ENCODE data around the gene CCDC188. TPM values are rescaled to one million over a fixed set of nuclear protein-coding genes. Genes with fewer than 3 reads are reported as not detected.

Gene CCDC188
- total RNA-seq, 1 experiment from 2014 or later: not detected

DNA sequence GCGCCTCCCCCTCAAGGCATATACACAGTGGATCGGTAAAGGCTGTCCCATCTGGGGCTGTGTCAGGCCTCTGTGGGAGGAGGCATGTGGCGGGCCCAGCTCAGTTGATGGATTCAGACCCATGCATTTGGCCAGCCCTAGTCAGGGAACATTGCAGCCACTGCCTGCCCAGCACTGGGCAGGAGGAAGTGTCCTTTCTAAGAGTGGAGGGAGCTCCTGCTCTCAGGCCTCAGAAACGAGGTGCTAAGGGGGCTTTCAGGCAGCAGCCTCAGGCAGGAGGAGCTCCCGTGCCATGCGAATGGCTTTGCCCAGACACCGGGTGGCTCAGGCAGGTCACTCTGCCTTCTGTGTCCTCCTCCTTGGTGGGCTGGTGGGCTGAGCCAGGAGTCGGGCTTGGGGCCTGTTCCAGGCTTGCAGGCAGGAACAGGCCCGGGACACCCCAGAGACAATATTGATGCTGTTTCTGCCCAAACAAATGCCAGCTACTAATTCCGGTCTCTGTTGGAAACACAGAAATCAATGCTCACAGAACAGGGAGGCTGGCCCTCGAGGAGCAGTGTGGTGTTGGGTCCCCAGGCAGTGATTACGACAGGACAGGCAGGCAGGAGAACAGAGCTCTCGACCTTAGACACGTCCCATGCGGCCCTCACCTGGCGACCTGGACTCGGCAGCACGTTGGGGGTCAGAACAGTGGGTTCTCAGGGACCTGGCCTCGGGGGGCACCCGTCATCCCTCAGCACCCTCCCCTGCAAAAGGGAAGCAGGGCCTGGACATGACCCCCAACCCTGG lies 42.3 kb upstream of the CCDC188 start:
- Mint-ChIP-seq H3K36me3 (ENCODE audit: insufficient read depth, unreplicated experiment) (no peaks in the 10 kb centered on the region), H3K9me3 (ENCODE audit: low read depth, unreplicated experiment) (no peaks in the 10 kb centered on the region), H3K4me1 (ENCODE audit: low read depth, unreplicated experiment) (no peaks in the 10 kb centered on the region), H3K27ac (ENCODE audit: unreplicated experiment) (no peak overlapping the region), H3K4me3 (ENCODE audit: low read depth, unreplicated experiment) (no peak overlapping the region), H3K27me3 (ENCODE audit: unreplicated experiment) (peaks cover 24% of the 10 kb centered on the region)
- BruUV-seq (replicated peaks): no TSS peak
- TF ChIP-seq, protein P1, sequence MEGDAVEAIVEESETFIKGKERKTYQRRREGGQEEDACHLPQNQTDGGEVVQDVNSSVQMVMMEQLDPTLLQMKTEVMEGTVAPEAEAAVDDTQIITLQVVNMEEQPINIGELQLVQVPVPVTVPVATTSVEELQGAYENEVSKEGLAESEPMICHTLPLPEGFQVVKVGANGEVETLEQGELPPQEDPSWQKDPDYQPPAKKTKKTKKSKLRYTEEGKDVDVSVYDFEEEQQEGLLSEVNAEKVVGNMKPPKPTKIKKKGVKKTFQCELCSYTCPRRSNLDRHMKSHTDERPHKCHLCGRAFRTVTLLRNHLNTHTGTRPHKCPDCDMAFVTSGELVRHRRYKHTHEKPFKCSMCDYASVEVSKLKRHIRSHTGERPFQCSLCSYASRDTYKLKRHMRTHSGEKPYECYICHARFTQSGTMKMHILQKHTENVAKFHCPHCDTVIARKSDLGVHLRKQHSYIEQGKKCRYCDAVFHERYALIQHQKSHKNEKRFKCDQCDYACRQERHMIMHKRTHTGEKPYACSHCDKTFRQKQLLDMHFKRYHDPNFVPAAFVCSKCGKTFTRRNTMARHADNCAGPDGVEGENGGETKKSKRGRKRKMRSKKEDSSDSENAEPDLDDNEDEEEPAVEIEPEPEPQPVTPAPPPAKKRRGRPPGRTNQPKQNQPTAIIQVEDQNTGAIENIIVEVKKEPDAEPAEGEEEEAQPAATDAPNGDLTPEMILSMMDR (IDR thresholded peaks at IDR 0.05; ENCODE audit: unreplicated experiment): no peak
- CTCF ChIA-PET: interaction anchor here (0.6 kb wide), 1 partner anchor 8 kb away, joined by 3 read pairs; no protein-coding TSS in a partner anchor
- DNase-seq: no peak
- intact Hi-C loops (cut with micrococcal nuclease; ENCODE audit: unreplicated experiment): no loop called here

DNA sequence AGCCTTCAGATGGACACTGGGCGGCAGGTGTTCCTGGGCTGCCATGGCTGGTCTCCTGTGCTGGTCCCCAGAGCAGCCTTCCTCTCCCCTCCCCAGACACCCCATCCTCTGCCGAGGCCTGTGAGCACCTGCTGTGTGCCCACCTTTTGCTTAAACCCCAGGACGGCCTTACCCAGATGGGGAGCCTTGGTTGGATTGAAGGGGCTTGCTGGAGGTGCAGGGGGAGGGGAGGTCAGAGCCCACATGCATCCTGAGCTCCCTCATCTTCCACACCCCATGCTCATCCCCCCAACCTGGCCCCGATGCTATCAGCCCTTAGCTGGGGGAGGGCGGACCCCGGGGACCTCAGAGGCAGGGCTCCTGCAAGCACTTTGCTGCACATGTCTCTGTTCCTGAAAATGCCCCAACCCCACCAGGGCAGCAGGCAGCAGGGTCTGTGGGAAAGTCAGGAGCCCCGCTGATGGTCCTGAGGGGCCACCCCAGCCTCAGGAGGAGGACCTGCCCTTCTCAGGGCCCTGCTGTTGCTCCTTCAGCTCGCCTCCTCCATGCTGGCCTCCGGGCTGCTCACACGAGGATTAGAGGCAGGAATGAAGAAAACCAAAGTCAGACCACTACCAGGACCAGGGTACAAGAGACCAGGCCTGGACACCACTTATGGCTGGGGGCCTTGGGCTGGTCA lies 41.6 kb upstream of the CCDC188 start:
- DNase-seq: no peak
- Mint-ChIP-seq H3K27me3 (ENCODE audit: unreplicated experiment) (peaks cover 24% of the 10 kb centered on the region), H3K9me3 (ENCODE audit: low read depth, unreplicated experiment) (no peaks in the 10 kb centered on the region), H3K27ac (ENCODE audit: unreplicated experiment) (no peak overlapping the region), H3K4me1 (ENCODE audit: low read depth, unreplicated experiment) (no peaks in the 10 kb centered on the region), H3K36me3 (ENCODE audit: insufficient read depth, unreplicated experiment) (no peaks in the 10 kb centered on the region), H3K4me3 (ENCODE audit: low read depth, unreplicated experiment) (no peak overlapping the region)
- TF ChIP-seq, protein P1 (IDR thresholded peaks at IDR 0.05; ENCODE audit: unreplicated experiment): no peak
- BruUV-seq (replicated peaks): no TSS peak
- intact Hi-C loops (cut with micrococcal nuclease; ENCODE audit: unreplicated experiment): no loop called here
- CTCF ChIA-PET: interaction anchor here (2.1 kb wide), 1 partner anchor 11 kb away, joined by 8 read pairs; no protein-coding TSS in a partner anchor

DNA sequence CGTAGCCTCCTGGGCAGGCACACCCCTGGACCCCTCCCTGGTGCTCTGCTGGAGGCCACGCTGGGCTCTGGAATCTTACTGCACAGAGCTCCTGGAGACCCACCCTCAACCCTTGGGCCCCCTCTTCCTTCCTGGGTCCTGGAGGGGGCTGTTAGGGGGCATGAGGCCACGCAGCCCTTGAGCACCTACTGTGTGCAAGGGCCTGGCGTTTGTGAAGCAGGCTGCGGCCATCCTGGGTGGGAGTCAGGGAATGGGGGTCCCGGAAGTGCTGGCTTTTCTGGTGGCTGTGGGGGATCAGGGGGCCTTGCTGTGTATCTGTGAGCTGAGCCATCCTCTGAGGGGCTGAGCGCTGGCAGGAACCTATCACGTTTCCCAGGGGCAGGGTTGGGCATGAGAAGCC lies 40.9 kb upstream of the CCDC188 start:
- no peaks in the 10 kb centered on the region for H3K4me1 Mint-ChIP-seq (ENCODE audit: low read depth, unreplicated experiment)
- no peak for DNase-seq

DNA sequence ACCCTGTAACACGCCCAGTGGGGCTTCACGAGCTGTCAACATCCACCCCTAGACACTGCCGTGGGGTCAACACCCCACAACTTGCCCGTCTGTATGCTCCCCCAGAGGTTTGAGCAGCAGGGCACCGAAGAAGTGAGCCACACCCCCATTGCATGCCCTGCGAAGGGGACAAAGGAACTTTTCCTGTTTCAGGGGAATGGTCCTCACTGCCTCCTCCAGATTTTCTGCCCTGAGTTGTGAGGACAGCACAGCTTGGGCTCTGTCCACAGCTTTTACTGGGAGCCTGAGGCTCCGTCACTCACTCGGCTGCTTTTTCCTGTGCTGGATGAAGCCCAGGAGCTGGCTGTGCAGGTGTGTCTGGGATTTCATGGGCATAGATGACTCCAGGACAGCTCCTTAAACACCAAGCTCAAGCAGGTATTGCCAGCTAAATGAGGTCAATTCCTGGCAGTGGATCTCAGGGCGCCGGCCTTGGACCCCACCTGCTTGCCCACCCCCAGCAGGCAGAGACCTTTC lies 40.2 kb upstream of the CCDC188 start:
- CTCF ChIA-PET: interaction anchor here (2.1 kb wide), 1 partner anchor 10 kb away, joined by 8 read pairs; no protein-coding TSS in a partner anchor
- intact Hi-C loops (cut with micrococcal nuclease; ENCODE audit: unreplicated experiment): no loop called here
- Mint-ChIP-seq H3K27me3 (ENCODE audit: unreplicated experiment) (peaks cover 29% of the 10 kb centered on the region), H3K36me3 (ENCODE audit: insufficient read depth, unreplicated experiment) (no peaks in the 10 kb centered on the region), H3K4me3 (ENCODE audit: low read depth, unreplicated experiment) (no peak overlapping the region), H3K4me1 (ENCODE audit: low read depth, unreplicated experiment) (no peaks in the 10 kb centered on the region), H3K27ac (ENCODE audit: unreplicated experiment) (no peak overlapping the region), H3K9me3 (ENCODE audit: low read depth, unreplicated experiment) (no peaks in the 10 kb centered on the region)
- BruUV-seq (replicated peaks): no TSS peak
- TF ChIP-seq, protein P1 (IDR thresholded peaks at IDR 0.05; ENCODE audit: unreplicated experiment): no peak
- DNase-seq: no peak

More for the DNA sequence above, 40.9 kb upstream of the CCDC188 start:
- H3K9me3 Mint-ChIP-seq (ENCODE audit: low read depth, unreplicated experiment): no peaks in the 10 kb centered on the region
- H3K27me3 Mint-ChIP-seq (ENCODE audit: unreplicated experiment): peaks cover 24% of the 10 kb centered on the region
- no peak overlapping the region for H3K27ac Mint-ChIP-seq (ENCODE audit: unreplicated experiment)
- H3K36me3 Mint-ChIP-seq (ENCODE audit: insufficient read depth, unreplicated experiment): no peaks in the 10 kb centered on the region
- CTCF ChIA-PET: interaction anchor here (2.1 kb wide), 1 partner anchor 11 kb away, joined by 8 read pairs; no protein-coding TSS in a partner anchor
- no peak overlapping the region for H3K4me3 Mint-ChIP-seq (ENCODE audit: low read depth, unreplicated experiment)
- BruUV-seq (replicated peaks): no TSS peak
- TF ChIP-seq, protein P1 (IDR thresholded peaks at IDR 0.05; ENCODE audit: unreplicated experiment): no peak
- intact Hi-C loops (cut with micrococcal nuclease; ENCODE audit: unreplicated experiment): no loop called here
